H1 (cell line): Measurements from ENCODE around the gene OLFM1. TPM values are rescaled to one million over a fixed set of nuclear protein-coding genes. Genes with fewer than 3 reads are reported as not detected.

Experiments used
- CTCF ChIA-PET: fragments of 300-600 bp; sonication (Branson Sonifier 250); formaldehyde crosslinking; loops from one replicate; lab custom pipeline; 2021; ENCODE audit not compliant: partially characterized antibody; lab: Charles Lee
- POLR2A ChIA-PET: fragments of 300-600 bp; sonication (Branson Sonifier 250); formaldehyde crosslinking; loops from one replicate; lab custom pipeline; 2021; ENCODE audit warnings: inconsistent platforms; ENCODE audit not compliant: partially characterized antibody; lab: Charles Lee
- DNase-seq, 2 experiments: peaks; one replicate each; pipeline versions ENCODE4 v3.0.0 to v3.0.0-alpha.2; 2010 to 2022; ENCODE audit warnings: low spot score in 2 of 2, low read depth in 1 of 2, mixed read lengths in 1 of 2
- FAIRE-seq: peaks from 2 replicates; lab custom pipeline; 2011; peaks lifted over from hg19 to GRCh38; lab: Jason Lieb, UNC
- H2AFZ ChIP-seq: 2 replicates; pipeline ENCODE4 v1.8.1; 2012; ENCODE audit warnings: low read length, inconsistent platforms
- H2AK5ac ChIP-seq: 2 replicates; pipeline ENCODE4 v1.6.1; 2013; ENCODE audit warnings: low read depth, low read length
- H2BK120ac ChIP-seq: replicated peaks from 2 replicates; pipeline ENCODE3; 2013; ENCODE audit warnings: low read depth, low read length, inconsistent platforms
- H2BK12ac ChIP-seq: 2 replicates; pipeline ENCODE4 v1.6.1; 2013; ENCODE audit warnings: low read depth, low read length
- H2BK15ac ChIP-seq: 2 replicates; pipeline ENCODE4 v1.6.1; 2013; ENCODE audit warnings: low read length
- H2BK20ac ChIP-seq: 2 replicates; pipeline ENCODE4 v1.6.1; 2013; ENCODE audit warnings: low read length
- H2BK5ac ChIP-seq: 2 replicates; pipeline ENCODE4 v1.6.1; 2013; ENCODE audit warnings: low read depth, low read length
- H3K14ac ChIP-seq: 2 replicates; pipeline ENCODE4 v1.6.1; 2013; ENCODE audit warnings: inconsistent platforms; ENCODE audit not compliant: insufficient read length
- H3K18ac ChIP-seq: 2 replicates; pipeline ENCODE4 v1.6.1; 2013; ENCODE audit warnings: low read length; ENCODE audit errors: extremely low read depth
- H3K23ac ChIP-seq: 2 replicates; pipeline ENCODE4 v1.6.1; 2013; ENCODE audit warnings: inconsistent platforms; ENCODE audit not compliant: insufficient read length
- H3K23me2 ChIP-seq: 2 replicates; pipeline ENCODE4 v1.6.1; 2013; ENCODE audit warnings: low read depth, low read length
- H3K27ac ChIP-seq: 2 replicates; pipeline ENCODE4 v1.6.1; 2011; ENCODE audit warnings: low read depth, low read length, inconsistent platforms
- H3K27me3 ChIP-seq, 4 experiments: replicated peaks in 1 of 4; 1 replicate in 1 of 4; 2 replicates in 3 of 4; pipeline versions ENCODE4 v1.6.1 to v1.8.1; 2011 to 2013; ENCODE audit warnings: low read length in 3 of 4, mild to moderate bottlenecking in 3 of 4, inconsistent platforms in 2 of 4, mixed read lengths in 2 of 4, moderate library complexity in 1 of 4; ENCODE audit not compliant: control insufficient read depth in 3 of 4, insufficient read depth in 3 of 4; ENCODE audit errors: extremely low read depth in 1 of 4
- H3K36me3 ChIP-seq, 4 experiments: 2 replicates each; pipeline versions ENCODE4 v1.6.1 to v1.8.1; 2011 to 2013; ENCODE audit warnings: mild to moderate bottlenecking in 4 of 4, low read length in 3 of 4, moderate library complexity in 2 of 4, control low read depth in 1 of 4, inconsistent platforms in 1 of 4; ENCODE audit not compliant: insufficient read depth in 4 of 4, control insufficient read depth in 2 of 4
- H3K4ac ChIP-seq: replicated peaks from 2 replicates; pipeline ENCODE3; 2013; ENCODE audit warnings: low read length, low read depth, mixed read lengths, inconsistent platforms; ENCODE audit not compliant: insufficient read length
- H3K4me1 ChIP-seq, 4 experiments: replicated peaks in 1 of 4; 1 replicate in 1 of 4; 2 replicates in 3 of 4; pipeline versions ENCODE4 v1.6.1 to v1.8.1; 2011 to 2013; ENCODE audit warnings: low read length in 3 of 4, inconsistent platforms in 2 of 4, mixed read lengths in 1 of 4; ENCODE audit not compliant: insufficient read depth in 4 of 4, control insufficient read depth in 3 of 4
- H3K4me2 ChIP-seq, 2 experiments: 2 replicates each; pipeline versions ENCODE4 v1.6.1 to v1.8.1; 2011 to 2013; ENCODE audit warnings: low read depth in 2 of 2, low read length in 2 of 2, control low read depth in 1 of 2, inconsistent platforms in 1 of 2, mild to moderate bottlenecking in 1 of 2; ENCODE audit not compliant: insufficient read depth in 1 of 2
- H3K4me3 ChIP-seq, 4 experiments: fragments of 200-600, 300-600 bp in 1 of 4; sonication (generic), shearing (Covaris generic), sonication (Bioruptor Twin) in 1 of 4; 2 replicates each; pipeline versions ENCODE4 v1.5.1 to v1.8.1; 2011 to 2016; ENCODE audit warnings: low read length in 4 of 4, low read depth in 3 of 4, control low read depth in 2 of 4, inconsistent platforms in 2 of 4, mild to moderate bottlenecking in 2 of 4, mixed read lengths in 1 of 4, moderate library complexity in 1 of 4; ENCODE audit not compliant: insufficient read depth in 2 of 4; ENCODE audit errors: extremely low read depth in 1 of 4
- H3K56ac ChIP-seq: replicated peaks from 2 replicates; pipeline ENCODE3; 2013; ENCODE audit warnings: low read depth, mild to moderate bottlenecking, mixed read lengths, low read length, inconsistent platforms; ENCODE audit not compliant: insufficient read length
- H3K79me1 ChIP-seq: 2 replicates; pipeline ENCODE4 v1.6.1; 2013; ENCODE audit warnings: low read depth, low read length, control low read depth
- H3K79me2 ChIP-seq, 2 experiments: 2 replicates each; pipeline versions ENCODE4 v1.6.1 to v1.8.1; 2012 to 2013; ENCODE audit warnings: low read length in 2 of 2, mild to moderate bottlenecking in 2 of 2, inconsistent platforms in 1 of 2; ENCODE audit not compliant: insufficient read depth in 2 of 2, control insufficient read depth in 1 of 2
- H3K9ac ChIP-seq, 4 experiments: replicated peaks in 1 of 4; 1 replicate in 1 of 4; 2 replicates in 3 of 4; pipeline versions ENCODE4 v1.6.1 to v1.8.1; 2011 to 2013; ENCODE audit warnings: low read depth in 3 of 4, low read length in 3 of 4, control low read depth in 2 of 4, mild to moderate bottlenecking in 2 of 4, moderate library complexity in 2 of 4, inconsistent platforms in 1 of 4; ENCODE audit errors: extremely low read depth in 1 of 4
- H3K9me3 ChIP-seq, 2 experiments: 2 replicates each; pipeline versions ENCODE4 v1.6.1 to v1.8.1; 2012 to 2013; ENCODE audit warnings: mild to moderate bottlenecking in 2 of 2, moderate library complexity in 2 of 2, control low read depth in 1 of 2, inconsistent platforms in 1 of 2, low read depth in 1 of 2, low read length in 1 of 2, mixed read lengths in 1 of 2; ENCODE audit not compliant: insufficient read depth in 2 of 2
- H4K20me1 ChIP-seq, 2 experiments: replicated peaks in 1 of 2; 2 replicates each; pipeline versions ENCODE3 to v1.8.1; 2011 to 2013; ENCODE audit warnings: inconsistent platforms in 2 of 2, low read length in 2 of 2, mild to moderate bottlenecking in 1 of 2; ENCODE audit not compliant: insufficient read depth in 2 of 2, control insufficient read depth in 1 of 2
- H4K5ac ChIP-seq: 2 replicates; pipeline ENCODE4 v1.6.1; 2013; ENCODE audit warnings: low read length, low read depth, mixed read lengths, inconsistent platforms; ENCODE audit not compliant: insufficient read length
- H4K8ac ChIP-seq: 2 replicates; pipeline ENCODE4 v1.8.0; 2013; ENCODE audit warnings: mild to moderate bottlenecking, moderate library complexity, low read length, inconsistent platforms; ENCODE audit not compliant: insufficient read depth; ENCODE audit errors: extremely low read depth
- H4K91ac ChIP-seq: replicated peaks from 2 replicates; pipeline ENCODE3; 2013; ENCODE audit warnings: low read length, mixed read lengths, inconsistent platforms; ENCODE audit not compliant: insufficient read length
- BCL11A ChIP-seq, 2 experiments: IDR thresholded peaks; one replicate each; pipeline ENCODE4 v1.6.1; 2011; ENCODE audit warnings: low read depth in 2 of 2, low read length in 2 of 2, mild to moderate bottlenecking in 2 of 2
- BRCA1 ChIP-seq: IDR thresholded peaks from 2 replicates; pipeline ENCODE4 v1.6.1; 2012; ENCODE audit warnings: low read depth, low read length, improper control_type of control experiment
- CREB1 ChIP-seq: IDR thresholded peaks from 2 replicates; pipeline ENCODE4 v1.6.1; 2012; ENCODE audit warnings: inconsistent platforms
- EP300 ChIP-seq, 2 experiments: IDR thresholded peaks; 1 replicate in 1 of 2; 2 replicates in 1 of 2; pipeline ENCODE4 v1.6.1; 2011 to 2012; ENCODE audit warnings: low read depth in 2 of 2, low read length in 2 of 2, mild to moderate bottlenecking in 2 of 2, borderline replicate concordance in 1 of 2, inconsistent platforms in 1 of 2, moderate library complexity in 1 of 2
- EZH2 ChIP-seq: fragments of 200-600 bp; sonication (generic); IDR thresholded peaks from 2 replicates; pipeline ENCODE4 v1.7.1; 2012; ENCODE audit warnings: low read depth, mild to moderate bottlenecking, moderate library complexity, low read length, inconsistent platforms; ENCODE audit not compliant: severe bottlenecking
- JUND ChIP-seq: IDR thresholded peaks from 2 replicates; pipeline ENCODE4 v1.6.1; 2011; ENCODE audit warnings: mild to moderate bottlenecking, improper control_type of control experiment, low read length
- MAFK ChIP-seq: IDR thresholded peaks from 2 replicates; pipeline ENCODE4 v1.6.1; 2012; ENCODE audit warnings: low read depth, mild to moderate bottlenecking, improper control_type of control experiment, low read length
- RBBP5 ChIP-seq: IDR thresholded peaks from 2 replicates; pipeline ENCODE4 v1.7.1; 2012; ENCODE audit warnings: low read depth, mild to moderate bottlenecking, inconsistent platforms, low read length, moderate library complexity, borderline replicate concordance
- SP1 ChIP-seq: IDR thresholded peaks from 2 replicates; pipeline ENCODE4 v1.6.1; 2011; ENCODE audit warnings: low read depth, low read length
- SUZ12 ChIP-seq: fragments of 200-600 bp; sonication (generic); IDR thresholded peaks from 2 replicates; pipeline ENCODE4 v1.6.1; 2012; ENCODE audit warnings: mild to moderate bottlenecking, inconsistent platforms, low read length, moderate library complexity, mixed read lengths
- TEAD4 ChIP-seq: IDR thresholded peaks from 2 replicates; pipeline ENCODE4 v1.6.1; 2012; ENCODE audit warnings: low read depth, low read length, inconsistent platforms, mixed read lengths
- YY1 ChIP-seq: IDR thresholded peaks from 2 replicates; pipeline ENCODE4 v1.6.1; 2011; ENCODE audit warnings: low read depth, mild to moderate bottlenecking, low read length
- ZNF274 ChIP-seq: IDR thresholded peaks from 2 replicates; pipeline ENCODE4 v1.7.0; 2012; ENCODE audit warnings: low read length, borderline replicate concordance; ENCODE audit errors: extremely low read depth
- WGBS, 2 experiments: shearing (Covaris generic) in 1 of 2; methylation state at CpG; one replicate each; pipeline versions ENCODE4 v1.1.6 to v1.1.7; 2013 to 2015; ENCODE audit warnings: low lambda C conversion rate in 2 of 2, mixed read lengths in 2 of 2, inconsistent platforms in 1 of 2, low coverage in 1 of 2, missing lambda C conversion rate in 1 of 2; ENCODE audit not compliant: insufficient replicate concordance in 2 of 2, insufficient coverage in 1 of 2, insufficient read length in 1 of 2; ENCODE audit errors: extremely low coverage in 1 of 2, missing lambda C conversion rate in 1 of 2; 5-methylcytosine and 5-hydroxymethylcytosine counted together
- polyA plus RNA-seq, 7 experiments: library from polyadenylated mRNA; depleted of rRNA in 3 of 7; stranded (reverse) in 5 of 7; unstranded in 2 of 7; fragments of >200 nt in 5 of 7; fragments of 200-250 nt in 2 of 7; gene quantifications; 1 replicate in 5 of 7; 2 replicates in 1 of 7; 4 replicates in 1 of 7; pipeline versions ENCODE4 v1.2.1 to v1.2.3, GENCODE V29; 2011 to 2013; ENCODE audit warnings: missing spikeins in 2 of 7, mixed read lengths in 2 of 7
- total RNA-seq: library from RNA; stranded (reverse); fragmentation: NEBNext Ultra II Directional; extraction: Animal tissue kit (Norgen Biotek cat#: 25700); gene quantifications from 2 replicates; pipeline ENCODE4 v1.2.1, GENCODE V29; 2021
- TF ChIP-seq, protein P1 (sequence below): IDR thresholded peaks from 2 replicates; pipeline ENCODE4 v1.6.1; 2011; ENCODE audit warnings: low read length, improper control_type of control experiment

Gene OLFM1
- total and polyA plus RNA-seq, 2 of the 8 experiments (the other 6 are each of a cell fraction or from before 2014, with no cell fraction given): 53.0 to 53.4 TPM

GRCh38 chr9:135062254-135062653 lies 25.2 kb upstream of the OLFM1 start:
- no peaks in the 10 kb centered on the region for H3K23me2 ChIP-seq
- H3K27ac ChIP-seq: no peak overlapping the region
- H2BK5ac ChIP-seq: no peak overlapping the region
- CTCF ChIA-PET: interaction anchor here (1.3 kb wide), 1 partner anchor 379 kb away, joined by 3 read pairs; no protein-coding TSS in a partner anchor
- no peak overlapping the region for H4K91ac ChIP-seq
- no peaks in the 10 kb centered on the region for H3K79me2 ChIP-seq
- no peak overlapping the region for H2BK12ac ChIP-seq
- no peak overlapping the region for H2BK120ac ChIP-seq
- FAIRE-seq: no peak
- no peak overlapping the region for H3K4me2 ChIP-seq
- H2AK5ac ChIP-seq: no peak overlapping the region
- no peak overlapping the region for H2AFZ ChIP-seq
- POLR2A ChIA-PET: no interaction called here
- WGBS, 2 experiments: 79% methylated on average over 5 of the region's 5 CpGs; no CpG with 5 or more reads in 1 of the 2 experiments
- no peak overlapping the region for H4K8ac ChIP-seq
- H3K4me1 ChIP-seq: no peaks in the 10 kb centered on the region
- H3K9me3 ChIP-seq: peaks cover 13% of the 10 kb centered on the region in 2 experiments; a peak in 3 of 4 replicates
- H3K14ac ChIP-seq: no peak overlapping the region
- H3K9ac ChIP-seq: no peak overlapping the region
- no peak overlapping the region for H4K5ac ChIP-seq
- no peak overlapping the region for H3K4me3 ChIP-seq
- no peak overlapping the region for H3K18ac ChIP-seq
- H3K56ac ChIP-seq: no peak overlapping the region
- no peak overlapping the region for H3K4ac ChIP-seq
- H3K27me3 ChIP-seq: no peaks in the 10 kb centered on the region
- no peak overlapping the region for H3K23ac ChIP-seq
- no peak overlapping the region for H2BK20ac ChIP-seq
- H3K79me1 ChIP-seq: no peaks in the 10 kb centered on the region
- no peak overlapping the region for H2BK15ac ChIP-seq
- no peaks in the 10 kb centered on the region for H3K36me3 ChIP-seq
- H4K20me1 ChIP-seq: no peaks in the 10 kb centered on the region
- DNase-seq: no peak
- no peak for TF ChIP-seq YY1
- TF ChIP-seq CREB1: no peak
- no peak for TF ChIP-seq EZH2
- TF ChIP-seq ZNF274: no peak
- TF ChIP-seq RBBP5: no peak
- TF ChIP-seq SUZ12: no peak
- TF ChIP-seq JUND: no peak
- TF ChIP-seq TEAD4: no peak
- TF ChIP-seq, protein P1, sequence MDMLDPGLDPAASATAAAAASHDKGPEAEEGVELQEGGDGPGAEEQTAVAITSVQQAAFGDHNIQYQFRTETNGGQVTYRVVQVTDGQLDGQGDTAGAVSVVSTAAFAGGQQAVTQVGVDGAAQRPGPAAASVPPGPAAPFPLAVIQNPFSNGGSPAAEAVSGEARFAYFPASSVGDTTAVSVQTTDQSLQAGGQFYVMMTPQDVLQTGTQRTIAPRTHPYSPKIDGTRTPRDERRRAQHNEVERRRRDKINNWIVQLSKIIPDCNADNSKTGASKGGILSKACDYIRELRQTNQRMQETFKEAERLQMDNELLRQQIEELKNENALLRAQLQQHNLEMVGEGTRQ: no peak
- no peak for TF ChIP-seq BRCA1
- no peak for TF ChIP-seq MAFK
- no peak for TF ChIP-seq EP300 (IDR thresholded peaks at IDR 0.05; ENCODE audit: borderline replicate concordance in 1 of 2, low read depth in 2 of 2, low read length in 2 of 2)
- TF ChIP-seq SP1: no peak
- no peak for TF ChIP-seq BCL11A (IDR thresholded peaks at IDR 0.05; ENCODE audit: low read depth in 2 of 2, low read length in 2 of 2)
